ENCODE measurements around the gene NEURL1B.
"Not testable (repeated sequence)": the region's sequence is repeated elsewhere in the genome, so short reads cannot be mapped to it uniquely, and the experiment has no call there.

Gene NEURL1B

GRCh38 chr5:172657524-172658233, 16.6 kb downstream of the NEURL1B start:
- DNase-seq (ENCODE audit: low spot score), result not testable (repeated sequence)

GRCh38 chr5:172658391-172658790, 17.3 kb downstream of the NEURL1B start:
- DNase-seq (ENCODE audit: low spot score), result no peak

GRCh38 chr5:172658961-172659501, 18.0 kb downstream of the NEURL1B start:
- DNase-seq (ENCODE audit: low spot score), result no peak

DNA sequence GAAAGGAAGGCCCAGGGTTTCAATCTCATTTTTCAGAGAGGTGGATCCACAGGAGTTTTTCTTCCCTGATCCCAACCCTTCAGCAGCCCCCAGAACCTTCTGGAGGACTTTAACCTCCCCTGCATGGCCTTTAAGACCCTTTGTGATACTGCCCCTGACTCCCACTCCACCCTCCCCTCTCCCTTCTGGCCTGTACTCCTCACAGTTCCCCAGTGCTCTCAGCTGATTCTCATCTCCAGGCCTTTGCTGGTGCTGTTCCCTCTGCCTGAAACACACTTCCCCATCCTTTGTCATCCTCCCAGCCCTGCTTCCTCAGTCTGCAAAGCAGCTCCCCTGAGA, 18.5 kb downstream of the NEURL1B start:
- no peak for DNase-seq (ENCODE audit: low spot score)

DNA sequence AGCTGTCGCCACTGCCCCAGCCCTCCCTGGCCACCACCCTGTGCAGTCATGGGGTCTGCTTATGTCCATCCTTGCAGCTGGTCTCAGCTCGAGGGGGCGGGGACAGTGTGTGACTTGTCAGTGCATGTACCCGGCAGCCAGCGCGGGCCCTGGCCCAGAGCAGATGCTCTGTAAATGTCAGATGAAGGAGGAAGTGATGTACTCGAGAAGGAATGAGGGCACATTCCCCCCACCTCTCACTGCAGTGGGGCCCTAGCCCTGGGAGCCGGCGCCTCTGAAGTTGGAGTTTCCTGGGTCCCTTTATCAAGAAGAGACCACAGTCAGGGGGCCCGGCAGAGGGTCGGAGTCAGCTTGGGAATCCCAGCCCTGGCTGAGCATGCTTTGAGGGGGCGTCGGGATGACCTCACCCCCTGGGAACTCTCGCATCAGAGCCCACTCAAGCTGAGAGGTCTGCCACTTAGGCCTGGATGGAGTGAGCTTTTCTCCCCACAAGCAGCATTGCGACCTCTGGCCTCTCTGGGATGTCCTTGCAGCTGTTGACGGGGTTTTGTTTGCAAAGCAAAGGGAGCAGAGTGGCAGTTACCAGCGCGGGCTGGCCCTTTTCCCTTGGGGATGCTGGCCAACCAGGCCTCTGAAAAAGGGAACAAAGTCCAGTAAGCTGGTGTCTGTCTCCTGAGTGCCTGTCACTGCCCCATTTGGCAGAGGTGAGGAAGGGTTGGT, 19.0 kb downstream of the NEURL1B start:
- DNase-seq (ENCODE audit: low spot score), result peak; percentile 90

DNA sequence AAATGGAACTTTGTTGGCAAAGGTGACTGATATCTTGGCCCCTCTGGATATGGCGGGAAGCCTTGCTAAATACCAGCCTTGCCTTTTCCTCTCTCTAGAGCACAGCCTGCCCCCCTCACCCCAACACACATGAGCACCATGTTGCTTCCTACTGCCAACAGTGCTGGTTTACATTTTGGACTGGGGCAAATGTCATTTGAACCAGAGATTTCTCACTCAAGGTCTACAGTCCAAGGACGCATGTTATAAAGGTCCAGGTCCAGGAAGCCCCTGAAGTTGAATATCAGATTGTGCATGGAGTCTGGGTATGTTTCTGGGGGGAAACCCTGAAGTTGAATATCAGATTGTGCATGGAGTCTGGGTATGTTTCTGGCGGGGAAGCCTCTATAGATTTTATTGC, 19.9 kb downstream of the NEURL1B start:
- DNase-seq (ENCODE audit: low spot score), result no peak

- no peak for DNase-seq (ENCODE audit: low spot score)
These were observed 20.5 kb downstream of the NEURL1B start for GRCh38 chr5:172661526-172661925.

DNA sequence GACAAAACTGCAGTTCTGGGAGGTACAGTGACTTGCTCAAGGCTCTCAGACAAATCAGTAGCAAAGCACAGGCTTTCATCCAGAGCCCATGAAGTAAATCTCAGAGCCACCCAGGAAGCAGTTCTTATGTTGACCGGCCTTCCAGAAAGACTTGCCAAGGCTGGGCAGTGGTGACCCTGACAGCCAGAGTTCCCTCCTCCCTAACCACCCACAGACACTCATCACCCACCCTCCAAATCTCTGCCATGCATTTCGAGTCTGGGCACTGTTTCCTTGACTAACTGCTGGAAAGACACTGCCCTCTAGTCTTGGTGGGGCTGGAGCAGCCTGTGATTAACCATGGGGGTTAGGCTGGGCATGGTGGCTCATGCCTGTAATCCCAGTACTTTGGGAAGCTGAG, 21.5 kb downstream of the NEURL1B start:
- DNase-seq (ENCODE audit: low spot score), result no peak

GRCh38 chr5:172664018-172664417, 23.0 kb downstream of the NEURL1B start:
- DNase-seq (ENCODE audit: low spot score), result no peak

- DNase-seq (ENCODE audit: low spot score), result no peak
These were observed 23.8 kb downstream of the NEURL1B start for GRCh38 chr5:172664681-172665541.

DNA sequence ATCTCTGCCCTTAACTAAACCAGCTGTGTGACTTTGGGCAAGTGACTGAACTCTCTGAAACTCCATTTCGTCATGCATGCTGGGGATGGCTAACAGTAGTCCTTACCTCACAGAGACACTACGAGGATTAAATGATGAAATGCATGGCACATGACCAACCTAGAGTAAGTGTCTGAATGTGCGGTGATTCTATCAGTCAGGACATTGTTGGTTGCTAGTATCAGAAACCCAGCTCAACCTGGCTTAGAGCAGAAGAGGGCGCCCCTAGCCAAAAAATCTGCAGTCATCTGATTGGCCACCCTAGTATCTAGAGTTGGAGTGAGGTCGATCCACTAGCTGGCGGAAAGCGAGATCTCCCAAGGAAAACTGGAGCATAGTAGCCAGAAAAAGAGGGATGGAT, 25.2 kb downstream of the NEURL1B start:
- DNase-seq (ENCODE audit: low spot score), result no peak

GRCh38 chr5:172667786-172668593, 26.9 kb downstream of the NEURL1B start:
- DNase-seq (ENCODE audit: low spot score), result no peak

DNA sequence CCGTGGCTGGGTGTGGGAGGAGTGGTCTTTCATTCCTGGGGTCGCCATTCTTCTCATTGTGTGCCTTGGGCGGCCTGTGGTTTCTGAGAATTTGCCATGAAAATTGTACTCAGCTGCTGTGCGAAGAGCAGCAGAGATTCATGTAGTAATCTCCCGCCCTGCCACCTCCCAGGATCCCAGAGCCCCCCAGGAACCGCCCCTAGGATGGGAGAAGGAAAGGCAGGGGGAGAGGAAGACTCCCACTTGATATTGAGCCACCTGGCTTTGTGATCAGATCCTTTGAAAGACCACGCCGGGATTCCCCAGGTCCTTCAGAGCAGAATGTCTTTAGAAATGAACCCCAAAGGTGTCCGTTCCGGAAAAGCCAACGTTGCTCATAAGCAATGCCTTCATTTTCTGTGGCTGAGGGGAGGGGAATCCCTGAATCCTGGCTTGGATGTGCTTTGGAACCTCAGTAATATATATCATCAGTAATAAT, 27.6 kb downstream of the NEURL1B start:
- no peak for DNase-seq (ENCODE audit: low spot score)

DNA sequence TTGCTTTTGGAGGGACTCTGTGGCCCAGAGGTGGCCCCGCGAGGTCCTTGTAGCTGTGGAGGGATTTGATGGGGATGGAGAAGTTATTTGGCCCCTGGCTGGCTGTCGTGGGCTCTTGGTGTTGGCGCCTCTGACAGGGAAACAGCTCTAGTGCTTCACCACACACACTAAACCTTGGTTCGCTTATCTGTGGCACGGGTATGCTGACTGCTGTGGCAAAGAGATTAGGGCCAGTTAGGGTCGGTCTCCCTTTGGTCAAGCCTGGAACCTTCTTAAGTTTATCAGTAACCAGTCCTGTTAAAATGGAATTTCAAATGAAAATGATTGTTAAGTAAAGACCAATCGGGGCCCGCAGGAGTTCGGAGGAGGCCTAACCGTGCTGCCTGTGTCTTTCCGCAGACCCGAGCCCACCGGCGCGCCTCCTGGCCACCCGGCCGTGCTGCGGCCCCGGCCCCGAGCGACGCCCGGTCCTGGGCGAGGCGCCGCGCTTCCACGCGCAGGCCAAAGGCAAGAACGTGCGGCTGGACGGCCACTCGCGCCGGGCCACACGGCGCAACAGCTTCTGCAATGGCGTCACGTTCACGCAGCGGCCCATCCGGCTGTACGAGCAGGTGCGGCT, 28.4 kb downstream of the NEURL1B start:
- no peak for DNase-seq (ENCODE audit: low spot score)

- no peak for DNase-seq (ENCODE audit: low spot score)
These were observed 28.9 kb downstream of the NEURL1B start for GRCh38 chr5:172670005-172670402.

DNA sequence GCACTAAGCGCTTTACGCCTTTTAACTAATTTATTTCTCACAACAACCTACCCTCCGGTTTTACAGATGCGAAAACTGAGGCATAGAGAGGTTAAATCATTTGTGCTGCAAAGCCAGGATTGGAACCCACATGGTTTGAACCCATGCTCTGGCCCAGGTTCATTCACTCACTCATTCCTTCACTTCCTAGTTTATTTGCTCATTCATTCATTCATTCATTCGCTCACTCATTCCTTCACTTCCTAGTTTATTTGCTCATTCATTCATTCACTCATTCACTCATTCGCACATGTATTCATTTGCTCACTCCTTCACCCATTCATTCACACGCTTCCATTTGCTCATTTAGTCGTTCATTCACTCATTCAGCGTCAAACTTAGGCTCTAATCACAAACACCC, 29.4 kb downstream of the NEURL1B start:
- DNase-seq (ENCODE audit: low spot score), result no peak

- DNase-seq (ENCODE audit: low spot score), result no peak
These were observed 30.0 kb downstream of the NEURL1B start for GRCh38 chr5:172671091-172671490.

DNA sequence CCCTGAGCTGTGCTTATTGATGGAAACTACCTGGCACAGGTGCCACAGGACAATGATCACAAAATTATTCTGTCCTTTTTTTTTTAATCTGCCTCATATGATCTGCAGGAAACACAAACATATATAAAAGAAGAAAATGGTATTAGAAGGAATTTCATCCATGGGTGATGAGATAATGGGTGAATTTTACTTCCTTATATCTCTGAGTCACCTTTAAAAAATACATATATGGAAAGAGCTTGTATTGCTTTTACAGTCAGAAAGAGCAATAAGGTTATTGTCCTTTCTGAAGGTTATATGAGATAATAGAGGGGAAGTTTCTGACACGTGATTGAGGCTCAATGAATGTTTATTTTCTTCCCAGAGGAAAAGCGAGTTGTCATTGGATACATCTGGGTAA, 31.6 kb downstream of the NEURL1B start:
- no peak for DNase-seq (ENCODE audit: low spot score)

DNA sequence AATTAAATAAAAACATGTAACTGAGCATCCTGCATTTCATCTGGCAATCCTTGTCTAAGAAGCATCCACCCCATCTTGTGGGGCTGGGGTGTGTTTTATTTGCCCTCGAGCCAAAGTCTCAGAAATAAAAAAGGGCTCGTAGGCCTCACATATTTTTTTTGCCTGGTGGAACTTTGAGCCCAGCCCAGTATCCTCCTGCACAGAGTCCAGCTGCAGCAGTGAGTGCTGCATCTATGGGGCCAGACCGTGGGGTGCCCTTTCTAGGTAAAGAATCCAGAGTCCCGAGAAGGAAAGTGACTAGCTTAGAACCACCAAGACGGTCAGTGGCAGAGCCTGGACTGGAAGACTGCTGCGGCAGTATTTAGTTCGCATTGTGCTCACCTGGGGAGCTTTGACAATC, 33.1 kb downstream of the NEURL1B start:
- no peak for DNase-seq (ENCODE audit: low spot score)

DNA sequence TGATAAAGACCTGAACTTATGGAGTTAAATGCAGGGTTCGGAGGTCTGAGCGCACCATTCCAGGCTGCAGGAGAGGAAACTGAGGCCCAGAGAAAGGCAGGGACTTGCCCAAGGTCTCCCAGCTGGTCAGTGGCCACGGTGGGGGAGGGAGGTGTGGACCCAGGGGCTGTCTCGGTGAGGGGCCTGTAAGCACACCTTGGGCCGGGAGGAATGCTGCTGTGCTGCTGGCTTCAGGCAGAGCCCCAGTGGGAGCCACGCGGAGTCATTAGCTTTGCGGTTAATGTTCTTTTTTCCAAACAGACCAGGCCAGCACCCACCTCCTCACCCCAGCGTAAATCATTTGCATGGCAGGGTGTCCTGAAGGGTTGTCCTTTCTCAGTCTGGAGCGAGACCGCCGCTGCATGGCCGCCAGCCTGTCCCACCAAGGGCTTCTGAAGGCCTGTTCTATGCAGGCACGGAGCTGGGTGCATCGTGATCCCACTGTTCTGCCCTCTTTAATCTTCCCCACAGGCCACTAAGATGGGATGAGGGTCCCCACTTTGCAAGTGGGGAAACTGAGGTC, 35.9 kb downstream of the NEURL1B start:
- no peak for DNase-seq (ENCODE audit: low spot score)

DNA sequence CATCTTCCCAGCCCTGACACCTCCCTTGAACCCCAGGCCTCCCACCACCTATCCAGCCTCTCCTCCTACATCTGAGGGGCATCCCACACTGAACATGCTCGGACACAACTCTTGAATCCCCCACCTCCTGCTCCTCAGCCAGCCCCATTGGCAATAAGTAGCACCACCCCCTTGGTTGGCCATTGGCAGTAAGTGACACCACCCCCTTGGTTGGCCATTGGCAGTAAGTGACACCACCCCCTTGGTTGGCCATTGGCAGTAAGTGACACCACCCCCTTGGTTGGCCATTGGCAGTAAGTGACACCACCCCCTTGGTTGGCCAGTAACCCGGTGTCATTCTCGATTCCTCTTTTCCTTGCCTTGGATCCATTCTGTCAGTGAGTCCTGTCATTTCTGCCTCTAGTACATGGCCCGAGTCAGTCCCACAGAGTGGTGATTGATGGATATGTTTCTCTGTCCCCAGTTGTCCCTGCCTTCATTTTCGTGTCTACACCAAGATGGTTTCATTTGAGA, 37.4 kb downstream of the NEURL1B start:
- not testable (repeated sequence) for DNase-seq (ENCODE audit: low spot score)

Measured in HuH-7 (cell line).